Ovary (tissue), 3 donors: Measurements from ENCODE around the gene MT1X.

Experiments
- CTCF ChIP-seq, 3 donors: fragments of 450-650 bp in 2 of 3; fragments of 200-600 bp in 1 of 3; IDR thresholded peaks; one replicate each; pipeline versions ENCODE4 v1.5.1 to v1.8.0; 2016 to 2022; ENCODE audit warnings: antibody characterized with exemption in 3 of 3, mild to moderate bottlenecking in 1 of 3
- EP300 ChIP-seq: sonication (generic); formaldehyde crosslinking; IDR thresholded peaks from one replicate; pipeline ENCODE4 v1.6.1; 2017; ENCODE audit warnings: antibody characterized with exemption
- POLR2A ChIP-seq: fragments of 450-650 bp; IDR thresholded peaks from one replicate; pipeline ENCODE4 v1.6.1; 2017; ENCODE audit warnings: antibody characterized with exemption, mild to moderate bottlenecking, moderate library complexity
- donor health status: DM: no; HTN: no; CAD: no.

GRCh38 chr16:56645311-56645710, 37.0 kb upstream of the MT1X start:
- TF ChIP-seq CTCF (IDR thresholded peaks at IDR 0.05), result no peak
- no peak for TF ChIP-seq POLR2A
- no peak for TF ChIP-seq EP300
